NK-92 treated with Interleukin-12 subunit alpha and Interleukin-12 subunit beta, amount 100 ng/mL, for 24 hours (cell line): ENCODE results near the gene SKAP2.

Source experiments
- DNase-seq: peaks from one replicate; lab custom pipeline; 2025; lab: John Stamatoyannopoulos, UW

Gene SKAP2

GRCh38 chr7:26864309-26865093 lies at the start of gene SKAP2:
SKAP2 (minus strand) TSS chr7:26864590; CDS start chr7:26864429, 161 bp downstream.
- peak; percentile 72 for DNase-seq

GRCh38 chr7:26912933-26913536 lies 48.6 kb upstream of the SKAP2 start:
- no peak for DNase-seq

GRCh38 chr7:26912338-26912737 lies 47.9 kb upstream of the SKAP2 start:
- no peak for DNase-seq

- no peak for DNase-seq
Measured at GRCh38 chr7:26910221-26910620, 45.8 kb upstream of the SKAP2 start.

GRCh38 chr7:26900251-26900650 lies 35.9 kb upstream of the SKAP2 start:
- no peak for DNase-seq

GRCh38 chr7:26899519-26899918 lies 35.1 kb upstream of the SKAP2 start:
- DNase-seq, result no peak

- DNase-seq, result no peak
Measured at GRCh38 chr7:26898891-26899290, 34.5 kb upstream of the SKAP2 start.

GRCh38 chr7:26897928-26898327 lies 33.5 kb upstream of the SKAP2 start:
- no peak for DNase-seq

GRCh38 chr7:26891400-26892350 lies 27.3 kb upstream of the SKAP2 start:
- DNase-seq, result no peak

- DNase-seq, result no peak
Measured at GRCh38 chr7:26880852-26881251, 16.5 kb upstream of the SKAP2 start.

GRCh38 chr7:26879671-26880070 lies 15.3 kb upstream of the SKAP2 start:
- DNase-seq, result no peak

GRCh38 chr7:26868841-26869495 lies 4.6 kb upstream of the SKAP2 start:
- DNase-seq, result no peak

- no peak for DNase-seq
Measured at GRCh38 chr7:26865094-26865388, 651 bp upstream of the SKAP2 start.

- no peak for DNase-seq
Measured at GRCh38 chr7:26863518-26864308, 677 bp downstream of the SKAP2 start.

GRCh38 chr7:26862834-26863233 lies 1.6 kb downstream of the SKAP2 start:
- DNase-seq, result no peak

- no peak for DNase-seq
Measured at GRCh38 chr7:26861050-26861449, 3.3 kb downstream of the SKAP2 start.

GRCh38 chr7:26860361-26860760 lies 4.0 kb downstream of the SKAP2 start:
- no peak for DNase-seq

GRCh38 chr7:26859720-26860119 lies 4.7 kb downstream of the SKAP2 start:
- no peak for DNase-seq

GRCh38 chr7:26858735-26859134 lies 5.7 kb downstream of the SKAP2 start:
- no peak for DNase-seq

GRCh38 chr7:26858241-26858715 lies 6.1 kb downstream of the SKAP2 start:
- no peak for DNase-seq

GRCh38 chr7:26857506-26858240 lies 6.7 kb downstream of the SKAP2 start:
- no peak for DNase-seq
